Measurements from ENCODE around the gene NPM1. TPM values are rescaled to one million over a fixed set of nuclear protein-coding genes. Genes with fewer than 3 reads are reported as not detected.

Gene NPM1
- total RNA-seq, 4 donors from 2014 or later = 532 to 835 (median 744) TPM

GRCh38 chr5:171427318-171428167, 39.9 kb downstream of the NPM1 start:
- WGBS, 2 donors (ENCODE audit: low coverage in 1 of 2) = 93 to 94% methylated on average over 3 to 9 of the region's 20 CpGs
- Histone ChIP-seq H3K27ac (no peak overlapping the region), H3K36me3 (no peaks in the 10 kb centered on the region), H3K4me3 (no peak overlapping the region), H3K4me1 (no peaks in the 10 kb centered on the region), H3K9me3 (no peaks in the 10 kb centered on the region), H3K27me3 (no peaks in the 10 kb centered on the region)
- no peak for ATAC-seq
- TF ChIP-seq POLR2AphosphoS5 (IDR thresholded peaks at IDR 0.05) (no peak), EP300 (IDR thresholded peaks at IDR 0.05) (no peak), POLR2A (IDR thresholded peaks at IDR 0.05) (no peak)
- TF ChIP-seq, protein P1, sequence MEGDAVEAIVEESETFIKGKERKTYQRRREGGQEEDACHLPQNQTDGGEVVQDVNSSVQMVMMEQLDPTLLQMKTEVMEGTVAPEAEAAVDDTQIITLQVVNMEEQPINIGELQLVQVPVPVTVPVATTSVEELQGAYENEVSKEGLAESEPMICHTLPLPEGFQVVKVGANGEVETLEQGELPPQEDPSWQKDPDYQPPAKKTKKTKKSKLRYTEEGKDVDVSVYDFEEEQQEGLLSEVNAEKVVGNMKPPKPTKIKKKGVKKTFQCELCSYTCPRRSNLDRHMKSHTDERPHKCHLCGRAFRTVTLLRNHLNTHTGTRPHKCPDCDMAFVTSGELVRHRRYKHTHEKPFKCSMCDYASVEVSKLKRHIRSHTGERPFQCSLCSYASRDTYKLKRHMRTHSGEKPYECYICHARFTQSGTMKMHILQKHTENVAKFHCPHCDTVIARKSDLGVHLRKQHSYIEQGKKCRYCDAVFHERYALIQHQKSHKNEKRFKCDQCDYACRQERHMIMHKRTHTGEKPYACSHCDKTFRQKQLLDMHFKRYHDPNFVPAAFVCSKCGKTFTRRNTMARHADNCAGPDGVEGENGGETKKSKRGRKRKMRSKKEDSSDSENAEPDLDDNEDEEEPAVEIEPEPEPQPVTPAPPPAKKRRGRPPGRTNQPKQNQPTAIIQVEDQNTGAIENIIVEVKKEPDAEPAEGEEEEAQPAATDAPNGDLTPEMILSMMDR (IDR thresholded peaks at IDR 0.05) = no peak

DNA sequence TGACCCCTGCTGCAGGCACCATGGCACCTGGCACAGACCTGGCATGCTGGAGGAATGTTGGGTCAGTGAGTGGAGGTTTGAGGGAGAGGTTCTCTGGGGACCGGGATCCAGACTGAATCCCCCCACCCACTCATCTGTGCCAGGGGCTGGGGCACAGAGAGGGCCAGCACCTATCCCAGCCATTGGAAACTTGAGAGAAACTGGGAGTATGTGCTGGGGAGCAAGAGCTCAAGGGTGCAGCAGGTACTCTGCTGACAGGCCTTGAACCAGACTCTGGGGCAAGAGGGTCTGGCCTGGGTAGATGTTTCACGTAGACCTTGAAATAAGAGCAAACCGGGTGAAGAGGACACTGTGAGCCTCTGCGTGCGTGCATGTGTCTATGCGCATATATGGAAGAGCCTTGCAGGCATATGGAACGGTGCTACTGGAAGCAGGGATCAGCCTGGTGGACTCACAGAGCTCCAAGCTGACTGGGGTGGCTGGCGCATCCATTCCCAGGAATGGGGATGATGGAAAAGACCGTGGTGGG, 40.6 kb downstream of the NPM1 start:
- Histone ChIP-seq H3K27me3 (no peaks in the 10 kb centered on the region), H3K27ac (no peak overlapping the region), H3K4me1 (no peaks in the 10 kb centered on the region), H3K9me3 (no peaks in the 10 kb centered on the region), H3K4me3 (no peak overlapping the region), H3K36me3 (no peaks in the 10 kb centered on the region)
- WGBS, 2 donors (ENCODE audit: low coverage in 1 of 2) = 97 to 100% methylated on average over 3 to 8 of the region's 9 CpGs
- TF ChIP-seq EP300 (IDR thresholded peaks at IDR 0.05) = no peak
- ATAC-seq = no peak

DNA sequence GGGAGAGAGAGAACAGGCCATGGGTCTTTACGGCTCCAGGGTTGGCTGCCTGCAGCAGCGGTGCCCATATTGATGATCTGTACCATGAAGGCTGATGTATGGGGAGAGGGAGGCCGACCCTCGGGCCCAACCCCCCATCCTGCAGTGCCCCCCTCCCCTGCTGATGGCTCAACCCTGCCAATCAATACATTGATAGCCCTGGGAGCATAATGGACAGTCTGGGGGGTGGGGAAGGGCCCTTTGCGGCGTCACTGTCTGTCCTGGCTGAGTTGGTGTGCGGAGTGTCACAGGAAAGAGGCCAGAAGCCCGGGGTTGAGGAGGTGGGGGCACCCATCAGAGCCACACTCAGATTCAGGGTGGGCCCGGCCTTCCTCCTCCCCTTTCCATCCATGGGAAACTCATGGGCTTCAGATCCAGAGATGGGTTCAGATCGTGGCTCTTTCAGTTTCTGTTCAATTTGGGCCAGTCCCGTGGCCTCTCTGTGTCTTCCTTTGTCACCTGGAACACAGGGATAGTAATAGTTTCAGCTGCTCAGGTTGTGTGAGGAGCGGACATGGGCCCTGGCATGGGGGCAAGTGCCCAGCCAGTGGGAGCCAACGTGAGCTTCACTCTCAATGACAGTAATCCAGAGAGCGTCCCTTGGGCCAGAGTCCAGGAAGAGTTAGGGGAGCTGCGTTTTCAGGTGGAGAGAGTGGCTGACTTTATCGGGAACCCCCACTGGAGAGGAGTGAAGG, 41.3 kb downstream of the NPM1 start:
- WGBS, 2 donors (ENCODE audit: low coverage in 1 of 2) = 92 to 93% methylated on average over 4 to 6 of the region's 16 CpGs
- H3K4me1 ChIP-seq = no peaks in the 10 kb centered on the region
- no peak for ATAC-seq
- no peaks in the 10 kb centered on the region for H3K36me3 ChIP-seq
- H3K4me3 ChIP-seq = no peak overlapping the region
- H3K9me3 ChIP-seq = no peaks in the 10 kb centered on the region
- no peak overlapping the region for H3K27ac ChIP-seq
- TF ChIP-seq POLR2AphosphoS5 (IDR thresholded peaks at IDR 0.05) (no peak), POLR2A (IDR thresholded peaks at IDR 0.05) (no peak), EP300 (IDR thresholded peaks at IDR 0.05) (no peak)
- TF ChIP-seq, protein P1 (IDR thresholded peaks at IDR 0.05) = no peak
- no peaks in the 10 kb centered on the region for H3K27me3 ChIP-seq

DNA sequence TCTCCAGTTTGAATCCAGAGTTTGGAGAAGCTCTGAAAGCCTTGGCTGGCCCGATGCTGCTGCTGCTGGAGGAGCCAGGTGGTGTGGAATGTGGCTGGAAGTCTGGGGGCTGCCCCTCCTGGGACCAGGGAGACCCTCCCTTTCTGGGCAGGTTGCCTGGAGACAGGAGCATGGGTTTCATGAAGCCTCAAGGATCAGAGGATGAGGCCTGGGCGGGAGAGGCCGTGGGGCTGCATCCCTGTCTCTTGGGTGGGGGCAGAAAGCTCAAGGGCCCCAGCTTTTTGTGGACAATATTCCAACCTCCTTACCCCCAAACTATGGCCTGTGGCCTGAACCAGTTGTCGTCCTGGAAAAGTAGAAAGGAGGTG, 41.9 kb downstream of the NPM1 start:
- no peaks in the 10 kb centered on the region for H3K36me3 ChIP-seq
- H3K4me3 ChIP-seq = no peak overlapping the region
- TF ChIP-seq EP300 (IDR thresholded peaks at IDR 0.05) (no peak), POLR2AphosphoS5 (IDR thresholded peaks at IDR 0.05) (no peak), POLR2A (IDR thresholded peaks at IDR 0.05) (no peak)
- TF ChIP-seq, protein P1 (IDR thresholded peaks at IDR 0.05) = no peak
- 88% methylated on average over 1 of the region's 4 CpGs; no CpG with 5 or more reads in 1 of the 2 donors for WGBS, 2 donors (ENCODE audit: low coverage in 1 of 2)
- no peaks in the 10 kb centered on the region for H3K27me3 ChIP-seq
- H3K9me3 ChIP-seq = no peaks in the 10 kb centered on the region
- ATAC-seq = no peak
- no peak overlapping the region for H3K27ac ChIP-seq
- no peaks in the 10 kb centered on the region for H3K4me1 ChIP-seq

- no peaks in the 10 kb centered on the region for H3K9me3 ChIP-seq
- TF ChIP-seq POLR2AphosphoS5 (IDR thresholded peaks at IDR 0.05) (no peak), POLR2A (IDR thresholded peaks at IDR 0.05) (no peak), EP300 (IDR thresholded peaks at IDR 0.05) (no peak)
- TF ChIP-seq, protein P1 (IDR thresholded peaks at IDR 0.05) = no peak
- no peak overlapping the region for H3K27ac ChIP-seq
- 84% methylated on average over 3 of the region's 7 CpGs; no CpG with 5 or more reads in 1 of the 2 donors for WGBS, 2 donors (ENCODE audit: low coverage in 1 of 2)
- no peaks in the 10 kb centered on the region for H3K27me3 ChIP-seq
- no peak overlapping the region for H3K4me3 ChIP-seq
- no peak for ATAC-seq
- H3K4me1 ChIP-seq = no peaks in the 10 kb centered on the region
- H3K36me3 ChIP-seq = no peaks in the 10 kb centered on the region
Observed at GRCh38 chr5:171431251-171431777, 43.7 kb downstream of the NPM1 start.

All from gastroesophageal sphincter (tissue), 4 donors.